SIG-M5 (cell line): ENCODE results near the gene LMF1.

Source experiments
- DNase-seq: peaks from one replicate; lab custom pipeline; 2025; lab: John Stamatoyannopoulos, UW

LMF1 gene

DNA sequence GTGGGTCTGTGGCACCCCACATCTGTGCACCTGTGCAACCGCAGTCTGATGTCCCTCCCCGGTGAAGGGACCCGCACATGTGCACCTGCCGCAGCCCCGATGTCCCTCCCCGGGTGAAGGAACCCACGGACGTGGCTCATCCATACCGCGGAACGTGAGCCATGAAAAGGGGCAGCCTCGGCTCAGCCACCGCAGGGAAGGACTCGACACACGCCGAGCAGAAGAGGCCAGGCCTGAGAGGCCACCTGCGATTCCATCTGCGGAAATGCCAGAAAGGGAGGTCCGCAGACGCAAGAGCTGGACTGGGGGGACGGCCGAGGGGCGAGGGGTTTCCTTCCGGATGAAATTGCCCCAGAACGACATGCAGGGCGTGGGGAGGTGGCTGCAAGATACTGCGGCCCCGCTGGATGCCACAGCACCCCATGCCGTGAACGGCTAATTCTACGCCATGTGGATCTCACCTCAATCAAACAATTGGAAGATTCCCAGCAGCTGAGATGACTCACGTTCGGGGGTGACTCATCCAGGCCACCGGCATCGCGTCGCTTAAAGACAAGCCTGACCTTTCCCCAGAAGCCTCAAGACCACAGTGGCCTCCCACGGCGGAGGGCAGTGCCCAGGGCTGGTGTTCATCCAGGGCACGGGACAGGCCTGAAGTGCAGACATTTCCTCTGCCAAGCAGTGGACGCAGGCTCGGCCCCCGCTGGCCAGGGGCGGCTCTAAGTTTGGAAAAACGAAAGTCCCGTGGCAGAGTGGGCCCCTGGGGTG lies 31.8 kb upstream of the LMF1 start:
- no peak for DNase-seq

DNA sequence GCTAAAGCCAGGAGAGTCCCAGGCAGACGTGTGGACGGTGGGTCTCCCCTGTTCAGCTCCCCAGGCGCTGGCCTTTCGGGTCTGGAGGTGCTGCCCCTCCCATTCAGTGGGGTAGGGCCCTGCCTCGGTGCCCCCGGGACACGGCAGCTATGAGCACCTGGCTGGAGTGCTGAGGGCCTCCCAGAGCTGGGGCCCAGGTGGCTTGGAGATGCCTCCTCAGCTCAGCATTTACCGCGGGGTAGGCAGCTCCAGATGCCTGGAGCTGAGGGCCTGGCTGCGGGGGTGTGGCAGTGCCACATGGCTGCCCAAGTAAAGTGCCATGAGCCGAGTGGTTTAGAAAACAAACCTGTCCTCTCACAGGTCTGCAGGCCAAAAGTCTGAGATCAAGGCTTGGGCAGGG lies 30.3 kb upstream of the LMF1 start:
- no peak for DNase-seq

DNA sequence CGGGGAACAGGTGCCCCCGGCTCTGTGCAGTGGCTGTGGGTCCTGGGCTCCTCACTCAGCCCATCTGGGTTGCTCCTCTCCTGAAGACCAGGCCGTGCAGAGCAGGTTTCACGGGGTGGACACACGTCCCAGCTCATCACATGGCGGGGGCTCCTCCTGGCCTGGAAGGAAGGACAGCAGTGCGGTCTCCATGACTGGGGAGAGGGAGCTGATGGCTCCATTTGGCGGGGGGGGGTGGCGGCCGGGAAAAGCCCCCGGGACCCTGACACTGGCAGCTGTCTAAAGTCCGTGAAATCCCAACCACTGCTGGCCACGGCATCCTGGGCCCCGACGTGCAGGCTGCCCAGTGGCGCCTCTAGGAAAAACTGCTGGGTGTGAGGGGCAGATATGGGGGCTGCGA lies 29.8 kb upstream of the LMF1 start:
- DNase-seq = no peak

GRCh38 chr16:999677-1000076 lies 28.9 kb upstream of the LMF1 start:
- DNase-seq = no peak

GRCh38 chr16:998615-999014 lies 27.8 kb upstream of the LMF1 start:
- no peak for DNase-seq

DNA sequence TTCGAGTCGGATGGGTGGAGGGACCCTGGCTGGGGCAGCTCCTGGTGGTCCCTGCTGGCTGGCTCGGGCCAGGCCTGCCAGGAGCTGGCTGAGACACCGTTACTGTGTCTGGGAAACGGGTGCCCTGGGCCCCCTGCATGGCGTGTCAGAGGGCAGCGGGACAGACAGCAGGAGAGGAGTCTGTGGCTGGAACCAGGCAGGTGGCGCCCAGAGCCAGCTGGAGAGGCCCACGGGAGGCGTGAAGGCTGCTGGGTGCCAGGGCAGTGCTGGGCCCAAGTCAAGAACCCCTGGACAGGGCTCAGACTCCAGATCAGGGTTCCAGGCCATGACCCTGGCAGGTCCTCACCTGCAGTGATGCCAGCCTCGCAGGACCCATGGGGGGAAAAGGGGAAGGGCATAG lies 27.4 kb upstream of the LMF1 start:
- no peak for DNase-seq

- DNase-seq = no peak
These were observed 26.8 kb upstream of the LMF1 start for GRCh38 chr16:997440-998051.

DNA sequence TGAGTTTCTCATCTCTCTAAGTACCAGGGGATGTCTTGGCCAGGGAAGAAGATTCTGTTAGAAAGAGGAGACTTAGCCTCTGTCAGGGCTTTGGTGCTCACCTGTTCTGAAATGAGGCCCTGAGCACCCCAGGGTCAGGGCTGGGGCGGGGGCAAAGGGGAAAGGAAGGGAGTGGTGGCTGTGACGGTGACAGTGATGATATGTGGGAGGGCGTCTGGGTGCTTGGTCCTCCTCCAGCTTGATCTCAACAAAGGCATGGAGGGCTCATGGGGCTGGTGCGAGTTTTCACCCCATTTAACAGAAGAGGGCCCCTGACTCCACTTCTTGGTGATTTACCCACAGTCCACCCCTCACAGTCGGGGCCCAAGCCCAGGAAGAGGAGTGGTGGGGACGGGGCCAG lies 25.9 kb upstream of the LMF1 start:
- no peak for DNase-seq

- DNase-seq = no peak
These were observed 25.0 kb upstream of the LMF1 start for GRCh38 chr16:995783-996182.

- DNase-seq = no peak
These were observed 24.3 kb upstream of the LMF1 start for GRCh38 chr16:995087-995486.

GRCh38 chr16:993731-994130 lies 22.9 kb upstream of the LMF1 start:
- no peak for DNase-seq

DNA sequence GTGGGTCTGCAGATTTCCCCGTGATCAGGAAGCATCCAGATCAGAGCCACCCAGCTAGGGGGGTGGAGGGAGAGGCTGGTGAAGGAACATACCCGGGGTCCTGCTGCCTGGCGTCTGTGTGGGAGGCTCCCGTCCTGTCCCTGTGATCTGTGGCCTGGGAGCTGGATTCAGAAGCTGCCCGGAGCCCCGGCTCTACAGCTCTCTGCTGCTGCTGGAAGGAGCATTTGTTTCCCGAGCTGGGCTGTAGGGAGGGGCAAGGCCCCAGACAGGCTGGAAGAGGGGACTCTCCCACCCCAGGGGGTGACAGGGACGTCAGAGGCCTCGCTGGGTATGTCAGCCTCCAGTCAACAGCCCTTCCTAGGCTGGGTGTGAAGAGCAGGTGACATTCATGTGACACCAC lies 21.0 kb upstream of the LMF1 start:
- no peak for DNase-seq

DNA sequence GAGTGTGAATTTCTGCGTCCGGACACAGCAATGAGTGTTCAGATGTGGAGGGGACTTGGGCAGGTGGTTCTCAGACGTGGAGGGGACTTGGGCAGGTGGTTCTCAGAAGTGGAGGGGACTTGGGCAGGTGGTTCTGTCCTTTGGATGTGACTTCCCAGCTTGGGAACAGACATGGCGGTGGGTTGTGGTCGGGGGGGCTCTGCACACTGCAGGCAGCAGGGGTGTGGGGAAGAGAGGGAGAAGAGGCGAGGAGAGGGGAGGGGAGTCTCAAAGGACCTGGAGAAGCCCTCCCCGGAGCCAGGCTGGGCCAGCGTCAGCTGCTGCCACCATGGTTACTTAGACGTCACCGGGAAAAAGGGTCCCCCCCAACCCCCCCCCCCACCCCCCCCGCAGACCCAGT lies 20.6 kb upstream of the LMF1 start:
- no peak for DNase-seq

DNA sequence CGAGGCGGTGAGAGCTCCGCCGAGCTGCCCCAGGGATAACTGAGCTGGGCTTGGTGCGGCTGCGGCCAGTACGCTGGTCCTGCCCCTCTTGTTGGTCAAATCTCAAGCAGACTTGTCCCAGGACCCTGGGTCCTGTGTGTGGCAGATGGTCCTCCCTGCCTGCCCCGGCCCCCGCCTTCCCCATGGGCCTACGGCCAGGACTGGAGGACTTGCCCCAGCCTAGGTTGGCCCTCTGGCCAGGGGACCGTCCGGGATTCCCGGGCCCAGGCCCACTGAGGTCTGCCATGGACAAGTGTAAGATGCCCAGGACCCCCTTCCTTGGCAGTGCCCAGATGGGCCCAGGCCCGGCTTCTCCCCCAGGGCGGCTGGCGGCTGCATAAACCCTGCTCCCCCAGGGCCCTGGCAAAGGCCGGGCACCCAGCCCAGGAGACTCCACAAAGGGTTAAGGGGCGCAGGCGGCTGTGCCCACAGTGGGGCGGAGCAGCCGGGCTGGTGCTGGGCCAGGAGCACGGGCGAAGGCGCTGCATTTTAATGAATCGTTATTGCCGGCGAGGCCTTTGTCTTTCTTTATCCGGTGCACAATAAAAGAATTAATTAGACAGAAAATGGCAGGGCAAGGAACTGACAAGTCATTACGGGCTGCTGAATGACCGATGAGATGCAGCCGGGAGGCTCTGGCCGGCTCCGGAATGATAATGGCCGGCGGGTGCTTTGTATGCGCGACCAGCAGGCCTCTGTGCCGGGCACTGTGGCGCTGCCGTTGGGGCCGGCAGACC lies 19.9 kb upstream of the LMF1 start:
- no peak for DNase-seq

GRCh38 chr16:989354-989814 lies 18.6 kb upstream of the LMF1 start:
- DNase-seq = no peak

DNA sequence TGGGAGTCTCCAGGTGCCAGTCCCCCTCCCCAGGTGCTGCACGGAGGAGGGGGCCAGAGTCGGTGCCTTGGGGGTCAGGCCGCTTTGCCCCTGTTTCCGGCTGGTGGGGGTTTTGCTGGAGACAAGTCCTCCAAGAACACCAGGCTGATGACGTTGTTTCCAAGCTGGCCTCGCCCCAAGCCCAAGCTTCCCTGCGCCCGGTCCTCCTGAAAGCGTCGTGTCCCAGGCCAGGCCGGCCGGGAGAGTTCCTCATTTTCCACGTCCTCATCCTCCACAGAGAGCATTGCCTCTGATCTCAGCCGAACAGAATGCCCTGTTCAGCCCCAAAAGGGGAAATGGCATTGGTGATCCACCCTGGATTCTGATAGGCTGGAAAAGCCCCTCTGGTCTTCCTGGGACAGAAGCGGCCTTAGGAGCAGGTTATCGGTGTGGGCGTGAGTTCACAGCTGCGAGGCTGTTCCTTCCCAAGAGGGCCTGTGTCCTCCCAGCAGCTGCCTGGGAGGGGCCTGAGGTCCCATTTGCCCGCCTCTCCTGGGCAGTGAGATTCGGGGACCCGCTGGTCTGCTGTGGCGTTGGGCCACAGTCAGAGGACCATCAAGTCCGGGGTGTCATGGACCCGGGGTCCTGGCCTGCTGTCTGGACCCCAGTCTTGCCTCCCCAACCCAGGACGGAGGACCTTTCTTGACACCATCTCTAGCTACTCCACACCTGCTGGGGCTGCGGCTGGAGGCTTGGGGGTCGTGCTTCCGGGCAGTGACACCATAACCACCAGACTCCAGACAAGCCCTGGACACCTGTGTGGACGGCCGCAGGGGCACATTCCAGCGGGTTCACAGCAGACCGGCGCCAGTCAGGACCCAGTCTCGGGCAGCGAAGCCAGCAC lies 17.9 kb upstream of the LMF1 start:
- DNase-seq = no peak

GRCh38 chr16:987906-988305 lies 17.1 kb upstream of the LMF1 start:
- DNase-seq = no peak

DNA sequence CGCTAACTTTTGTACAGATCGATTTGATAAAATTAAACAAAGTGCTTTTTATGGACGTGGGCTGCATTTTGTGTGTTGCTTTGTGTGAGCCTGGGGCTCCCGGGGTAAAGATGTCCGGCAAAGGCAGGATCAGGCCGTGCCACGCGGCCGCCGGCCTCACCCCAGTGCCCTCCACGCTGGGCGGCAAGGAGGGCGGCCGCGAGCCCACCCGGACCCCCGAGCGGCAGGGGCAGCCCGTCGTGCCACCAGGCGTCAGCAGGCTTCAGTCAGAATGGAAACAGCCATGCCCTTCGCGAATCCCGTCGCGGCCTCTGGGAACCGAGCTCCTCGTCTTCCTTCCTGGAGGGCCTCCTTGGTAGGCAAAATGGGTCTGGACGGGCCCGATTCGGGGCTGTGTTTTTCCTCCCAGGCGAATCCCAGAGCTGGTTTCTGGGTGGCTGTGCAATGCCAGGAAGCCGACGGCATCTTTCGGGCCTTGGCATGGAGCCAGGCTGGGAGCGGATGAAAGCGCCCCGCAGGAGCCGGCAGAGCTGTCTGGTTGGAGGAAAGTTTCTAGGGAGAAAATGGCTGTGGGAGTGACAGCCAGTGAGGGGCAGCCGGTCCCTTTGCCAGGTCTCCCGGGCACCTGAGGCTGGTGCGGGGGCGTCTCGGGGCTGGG lies 16.3 kb upstream of the LMF1 start:
- DNase-seq = no peak

DNA sequence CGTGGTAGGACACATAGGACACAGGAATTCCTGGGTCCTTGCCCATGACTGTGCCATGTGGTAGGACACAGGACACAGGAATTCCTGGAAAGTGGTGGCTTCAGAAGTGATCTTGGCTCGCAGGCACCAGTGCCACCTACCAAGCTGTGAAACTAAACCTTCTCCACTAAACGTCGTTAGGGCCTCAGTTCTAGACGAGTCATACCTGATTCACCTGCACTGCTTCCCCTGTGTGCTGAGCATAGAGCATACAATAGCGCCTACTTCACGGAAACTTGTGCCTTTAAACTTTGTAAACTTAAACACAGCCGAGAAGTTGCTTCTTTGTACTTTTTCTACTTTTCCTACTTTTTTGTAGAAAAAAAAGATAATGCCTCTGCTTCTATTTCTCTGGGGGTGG lies 15.6 kb upstream of the LMF1 start:
- no peak for DNase-seq

GRCh38 chr16:985646-986400 lies 15.0 kb upstream of the LMF1 start:
- no peak for DNase-seq
